PFSK-1 (cell line): ENCODE data around the gene PAQR7.
A peak's percentile ranks its signal among the peaks of the same experiment; 100 is the strongest.

Experiments used
- FOXP2 ChIP-seq: optimal IDR thresholded peaks from 2 replicates; pipeline ENCODE3; 2011; ENCODE audit warnings: borderline replicate concordance, control low read depth, inconsistent platforms; ENCODE audit not compliant: insufficient read depth; ENCODE audit errors: extremely low read length, extremely low read depth
- POLR2AphosphoS5 ChIP-seq: IDR thresholded peaks from 2 replicates; pipeline ENCODE4 v1.6.1; 2012; ENCODE audit warnings: low read depth, mild to moderate bottlenecking, control low read depth, low read length, moderate library complexity
- TAF1 ChIP-seq: IDR thresholded peaks from 2 replicates; pipeline ENCODE4 v1.6.1; 2012; ENCODE audit warnings: low read length, control low read depth, borderline replicate concordance; ENCODE audit not compliant: insufficient read depth
- TF ChIP-seq, protein P1 (sequence below), 2 experiments: IDR thresholded peaks; 2 replicates each; pipeline versions ENCODE4 v1.6.1 to v1.8.0; 2011 to 2012; ENCODE audit warnings: low read depth in 2 of 2, low read length in 2 of 2, control low read depth in 1 of 2, inconsistent platforms in 1 of 2, mild to moderate bottlenecking in 1 of 2, moderate library complexity in 1 of 2; ENCODE audit not compliant: insufficient read depth in 1 of 2

DNA sequence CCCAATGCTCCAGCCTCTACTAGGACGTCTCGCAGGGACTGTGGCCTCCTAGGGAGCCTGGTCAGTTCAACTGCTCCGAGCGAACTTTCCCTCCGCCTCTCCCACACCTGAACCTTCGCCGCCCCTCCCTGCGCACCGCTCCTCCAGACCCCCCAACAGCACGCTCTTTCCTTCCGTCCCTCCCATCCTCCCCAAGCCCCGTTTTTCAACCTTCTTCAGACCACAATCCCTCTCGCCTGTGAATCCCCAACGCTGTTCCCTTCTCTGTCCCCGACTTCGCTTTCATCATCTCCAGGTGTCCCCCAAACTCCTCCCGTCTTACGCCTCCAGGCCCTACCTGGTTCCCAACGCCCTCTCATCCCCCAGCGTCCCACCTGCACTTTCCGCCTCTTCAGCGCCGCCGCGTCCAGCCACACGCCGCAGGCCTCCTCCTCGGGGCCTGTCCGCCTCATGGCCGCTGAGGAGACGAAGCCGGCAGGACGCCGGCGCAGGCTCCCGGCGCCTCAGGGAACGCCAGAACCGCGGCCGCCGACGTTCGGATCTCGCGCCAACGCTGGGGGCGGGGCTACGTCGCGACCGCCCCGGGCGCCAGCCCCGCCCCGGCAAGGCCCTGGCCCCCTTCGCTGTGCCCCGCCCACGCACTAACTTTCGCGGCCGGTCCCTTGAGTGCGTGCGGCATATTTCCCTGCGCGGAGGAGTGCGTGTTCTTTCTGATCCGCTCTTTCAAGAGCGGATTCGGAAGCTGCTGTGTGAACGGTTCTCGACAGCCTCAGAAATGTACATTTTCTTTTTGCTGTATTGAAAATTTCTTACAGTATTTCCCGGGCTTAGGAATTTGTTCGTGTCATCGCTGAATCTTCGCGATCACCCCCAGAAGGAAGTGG, 16.4 kb downstream of the PAQR7 start, which contains the start of gene AUNIP:
- TF ChIP-seq, protein P1, sequence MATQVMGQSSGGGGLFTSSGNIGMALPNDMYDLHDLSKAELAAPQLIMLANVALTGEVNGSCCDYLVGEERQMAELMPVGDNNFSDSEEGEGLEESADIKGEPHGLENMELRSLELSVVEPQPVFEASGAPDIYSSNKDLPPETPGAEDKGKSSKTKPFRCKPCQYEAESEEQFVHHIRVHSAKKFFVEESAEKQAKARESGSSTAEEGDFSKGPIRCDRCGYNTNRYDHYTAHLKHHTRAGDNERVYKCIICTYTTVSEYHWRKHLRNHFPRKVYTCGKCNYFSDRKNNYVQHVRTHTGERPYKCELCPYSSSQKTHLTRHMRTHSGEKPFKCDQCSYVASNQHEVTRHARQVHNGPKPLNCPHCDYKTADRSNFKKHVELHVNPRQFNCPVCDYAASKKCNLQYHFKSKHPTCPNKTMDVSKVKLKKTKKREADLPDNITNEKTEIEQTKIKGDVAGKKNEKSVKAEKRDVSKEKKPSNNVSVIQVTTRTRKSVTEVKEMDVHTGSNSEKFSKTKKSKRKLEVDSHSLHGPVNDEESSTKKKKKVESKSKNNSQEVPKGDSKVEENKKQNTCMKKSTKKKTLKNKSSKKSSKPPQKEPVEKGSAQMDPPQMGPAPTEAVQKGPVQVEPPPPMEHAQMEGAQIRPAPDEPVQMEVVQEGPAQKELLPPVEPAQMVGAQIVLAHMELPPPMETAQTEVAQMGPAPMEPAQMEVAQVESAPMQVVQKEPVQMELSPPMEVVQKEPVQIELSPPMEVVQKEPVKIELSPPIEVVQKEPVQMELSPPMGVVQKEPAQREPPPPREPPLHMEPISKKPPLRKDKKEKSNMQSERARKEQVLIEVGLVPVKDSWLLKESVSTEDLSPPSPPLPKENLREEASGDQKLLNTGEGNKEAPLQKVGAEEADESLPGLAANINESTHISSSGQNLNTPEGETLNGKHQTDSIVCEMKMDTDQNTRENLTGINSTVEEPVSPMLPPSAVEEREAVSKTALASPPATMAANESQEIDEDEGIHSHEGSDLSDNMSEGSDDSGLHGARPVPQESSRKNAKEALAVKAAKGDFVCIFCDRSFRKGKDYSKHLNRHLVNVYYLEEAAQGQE (IDR thresholded peaks at IDR 0.05; ENCODE audit: insufficient read depth in 1 of 2, low read depth in 2 of 2, low read length in 2 of 2): no peak
- peak; percentile 90 for TF ChIP-seq POLR2AphosphoS5
- peak; percentile 36 for TF ChIP-seq FOXP2
- peak; percentile 73; the same call in 1 of the 2 replicates for TF ChIP-seq TAF1
